Muscle of leg (tissue), 9 donors: Measurements from ENCODE around the gene SENP1. TPM values are rescaled to one million over a fixed set of nuclear protein-coding genes. Genes with fewer than 3 reads are reported as not detected.

Source experiments
- polyA plus RNA-seq, 8 donors: library from polyadenylated mRNA; unstranded; fragments of 120-200 nt; gene quantifications; one replicate each; pipeline versions ENCODE4 v1.2.1 to v1.2.3, GENCODE V29; 2013; ENCODE audit warnings: inconsistent platforms in 1 of 8, low replicate concordance in 1 of 8; ENCODE audit not compliant: insufficient read length in 8 of 8, insufficient read depth in 1 of 8
- total RNA-seq: library from RNA; stranded (reverse); fragments of 120-200 nt; gene quantifications from one replicate; pipeline ENCODE4 v1.2.4, GENCODE V29; 2013

The SENP1 gene
- total and polyA plus RNA-seq, 9 donors = 11.4 to 19.7 (median 14.7) TPM

Other genes starting within 250 kb of the SENP1 start
- gene VDR, start 201.1 kb downstream of the SENP1 start, total RNA-seq = 0.40 TPM
- 1 to 10 TPM in 1 of 8 donors, under 1 TPM in 7; 0.23 to 1.0 (median 0.45) TPM for gene VDR, start 201.1 kb downstream of the SENP1 start, polyA plus RNA-seq
- gene TMEM106C, start 142.5 kb downstream of the SENP1 start, total RNA-seq = 59.6 TPM
- 10 to 100 TPM; 45.3 to 74.1 (median 56.4) TPM for gene TMEM106C, start 142.5 kb downstream of the SENP1 start, polyA plus RNA-seq
- 88.7 TPM for gene COL2A1, start 101.6 kb downstream of the SENP1 start, total RNA-seq
- gene COL2A1, start 101.6 kb downstream of the SENP1 start, polyA plus RNA-seq = 100 to 1,000 TPM in 1 of 8 donors, 10 to 100 TPM in 6, 1 to 10 TPM in 1; 7.6 to 185 (median 38.5) TPM
- 247 TPM for gene PFKM, start 13.3 kb upstream of the SENP1 start, total RNA-seq
- 100 to 1,000 TPM; 187 to 287 (median 234) TPM for gene PFKM, start 13.3 kb upstream of the SENP1 start, polyA plus RNA-seq
- gene ASB8, start 51.4 kb upstream of the SENP1 start, total RNA-seq = 36.2 TPM
- 10 to 100 TPM; 36.2 to 56.1 (median 41.9) TPM for gene ASB8, start 51.4 kb upstream of the SENP1 start, polyA plus RNA-seq
- 1.2 TPM for gene CCDC184, start 77.6 kb upstream of the SENP1 start, total RNA-seq
- 1 to 10 TPM in 5 of 8 donors, under 1 TPM in 3; 0.60 to 3.3 (median 1.3) TPM for gene CCDC184, start 77.6 kb upstream of the SENP1 start, polyA plus RNA-seq
- not detected for gene OR10AD1, start 97.2 kb upstream of the SENP1 start, total RNA-seq
- under 1 TPM in 3 of 8 donors, not detected in 5; 0.12 to 0.22 (median 0.15) TPM for gene OR10AD1, start 97.2 kb upstream of the SENP1 start, polyA plus RNA-seq
- gene ZNF641, start 244.8 kb upstream of the SENP1 start, total RNA-seq = 17.8 TPM
- 10 to 100 TPM; 10.5 to 16.4 (median 14.5) TPM for gene ZNF641, start 244.8 kb upstream of the SENP1 start, polyA plus RNA-seq